Smooth muscle cell (in vitro differentiated cells): ENCODE measurements around the gene NKX2-3. TPM values are rescaled to one million over a fixed set of nuclear protein-coding genes. Genes with fewer than 3 reads are reported as not detected.

Experiments used
- DNase-seq: peaks from one replicate; lab custom pipeline; 2025; ENCODE audit not compliant: unreplicated experiment; lab: John Stamatoyannopoulos, UW
- H2AFZ ChIP-seq: fragments of 200-600 bp; sonication (generic); 2 replicates; pipeline ENCODE4 v1.6.0; 2016; ENCODE audit warnings: antibody characterized with exemption, low read depth, mild to moderate bottlenecking
- H3F3A ChIP-seq: fragments of 200-600 bp; sonication (generic); 2 replicates; pipeline ENCODE4 v1.6.0; 2017; ENCODE audit warnings: antibody characterized with exemption, low read depth
- H3K27ac ChIP-seq: fragments of 200-600 bp; sonication (generic); 2 replicates; pipeline ENCODE4 v1.5.1; 2016; ENCODE audit warnings: low read depth, mild to moderate bottlenecking
- H3K27me3 ChIP-seq: fragments of 200-600 bp; sonication (generic); 2 replicates; pipeline ENCODE4 v1.6.1; 2016; ENCODE audit warnings: low read depth, mild to moderate bottlenecking
- H3K36me3 ChIP-seq: fragments of 200-600 bp; sonication (generic); 2 replicates; pipeline ENCODE4 v1.5.1; 2016; ENCODE audit warnings: low read depth
- H3K4me1 ChIP-seq: fragments of 200-600 bp; sonication (generic); 2 replicates; pipeline ENCODE4 v1.5.1; 2016; ENCODE audit warnings: low read depth
- H3K4me2 ChIP-seq: fragments of 200-600 bp; sonication (generic); 2 replicates; pipeline ENCODE4 v1.6.0; 2016; ENCODE audit warnings: mild to moderate bottlenecking
- H3K4me3 ChIP-seq: fragments of 200-600 bp; sonication (generic); 2 replicates; pipeline ENCODE4 v1.5.1; 2016; ENCODE audit warnings: mild to moderate bottlenecking
- H3K79me2 ChIP-seq: fragments of 200-600 bp; sonication (generic); 2 replicates; pipeline ENCODE4 v1.6.0; 2016; ENCODE audit warnings: low read depth, mild to moderate bottlenecking
- H3K9ac ChIP-seq: fragments of 200-600 bp; sonication (generic); 2 replicates; pipeline ENCODE4 v1.6.0; 2016; ENCODE audit warnings: low read depth
- H3K9me3 ChIP-seq: fragments of 200-600 bp; sonication (generic); replicated peaks from 2 replicates; pipeline ENCODE4 v1.5.1; 2016; ENCODE audit warnings: low read depth
- H4K20me1 ChIP-seq: fragments of 200-600 bp; sonication (generic); 2 replicates; pipeline ENCODE4 v1.6.0; 2016; ENCODE audit warnings: low read depth
- WGBS: methylation state at CpG from one replicate; pipeline ENCODE4 v1.1.7; 2016; ENCODE audit warnings: low lambda C conversion rate; 5-methylcytosine and 5-hydroxymethylcytosine counted together
- polyA plus RNA-seq: library from polyadenylated mRNA; unstranded; fragments of >200 nt; fragmentation: Nextera tagmentation; extraction: Ambion mirVana; gene quantifications from 2 replicates; pipeline ENCODE4 v1.2.1, GENCODE V29; 2016
- total RNA-seq: library from RNA; depleted of rRNA; stranded (reverse); fragments of >200 nt; gene quantifications from 2 replicates; pipeline ENCODE4 v1.2.3, GENCODE V29; 2014
- TF ChIP-seq, protein P1 (sequence below): fragments of 200-600 bp; sonication (generic); IDR thresholded peaks from 2 replicates; pipeline ENCODE4 v1.5.1; 2017; ENCODE audit warnings: borderline replicate concordance, mild to moderate bottlenecking, antibody characterized with exemption; ENCODE audit not compliant: insufficient read depth, poor library complexity, severe bottlenecking

Gene NKX2-3
- not detected in 2 replicates for total RNA-seq
- not detected in 2 replicates for polyA plus RNA-seq

DNA sequence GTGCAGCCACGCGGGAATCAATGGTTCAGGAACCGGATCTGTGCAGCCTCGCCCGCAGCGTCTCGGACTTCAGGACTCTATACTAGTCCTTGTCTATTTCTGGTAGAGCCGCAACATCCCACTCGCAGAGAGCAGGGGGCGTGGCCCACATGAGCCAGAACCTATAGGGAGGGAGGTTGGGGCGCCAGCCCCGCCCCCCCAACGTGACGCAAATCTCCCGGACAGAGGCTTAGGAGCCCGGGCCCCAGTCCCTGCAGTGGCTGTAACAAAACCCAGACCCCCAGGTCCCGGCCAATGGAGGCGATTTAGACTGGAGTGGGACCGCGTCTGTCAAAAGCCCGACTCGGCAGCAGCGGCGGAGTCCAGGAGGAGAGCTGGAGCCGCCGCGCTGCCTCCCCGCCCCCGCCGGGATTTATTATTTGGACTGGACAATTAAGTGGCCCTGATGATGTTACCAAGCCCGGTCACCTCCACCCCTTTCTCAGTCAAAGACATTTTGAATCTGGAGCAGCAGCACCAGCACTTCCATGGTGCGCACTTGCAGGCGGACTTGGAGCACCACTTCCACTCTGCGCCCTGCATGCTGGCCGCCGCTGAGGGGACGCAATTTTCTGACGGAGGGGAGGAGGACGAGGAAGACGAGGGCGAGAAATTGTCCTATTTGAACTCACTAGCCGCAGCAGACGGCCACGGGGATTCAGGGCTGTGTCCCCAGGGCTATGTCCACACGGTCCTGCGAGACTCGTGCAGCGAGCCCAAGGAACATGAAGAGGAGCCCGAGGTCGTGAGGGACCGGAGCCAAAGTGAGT is at the start of gene NKX2-3:
TSS of gene NKX2-3 (plus strand) at position 256 of the 809 bp plus-strand sequence. CDS start at position 446, 190 bp downstream.
- Histone ChIP-seq H3K79me2 (no peaks in the 10 kb centered on the region), H3F3A (no peaks in the 10 kb centered on the region), H3K4me1 (peaks cover 25% of the 10 kb centered on the region), H2AFZ (no peak within 1 kb of the TSS), H3K9me3 (no peaks in the 10 kb centered on the region), H4K20me1 (no peaks in the 10 kb centered on the region), H3K27ac (no peak within 1 kb of the TSS), H3K9ac (no peak within 1 kb of the TSS), H3K36me3 (no peaks in the 10 kb centered on the region), H3K4me2 (peak within 1 kb of the TSS; percentile 47), H3K4me3 (peak within 1 kb of the TSS; percentile 23), H3K27me3 (peaks cover 100% of the 10 kb centered on the region)
- TF ChIP-seq, protein P1, sequence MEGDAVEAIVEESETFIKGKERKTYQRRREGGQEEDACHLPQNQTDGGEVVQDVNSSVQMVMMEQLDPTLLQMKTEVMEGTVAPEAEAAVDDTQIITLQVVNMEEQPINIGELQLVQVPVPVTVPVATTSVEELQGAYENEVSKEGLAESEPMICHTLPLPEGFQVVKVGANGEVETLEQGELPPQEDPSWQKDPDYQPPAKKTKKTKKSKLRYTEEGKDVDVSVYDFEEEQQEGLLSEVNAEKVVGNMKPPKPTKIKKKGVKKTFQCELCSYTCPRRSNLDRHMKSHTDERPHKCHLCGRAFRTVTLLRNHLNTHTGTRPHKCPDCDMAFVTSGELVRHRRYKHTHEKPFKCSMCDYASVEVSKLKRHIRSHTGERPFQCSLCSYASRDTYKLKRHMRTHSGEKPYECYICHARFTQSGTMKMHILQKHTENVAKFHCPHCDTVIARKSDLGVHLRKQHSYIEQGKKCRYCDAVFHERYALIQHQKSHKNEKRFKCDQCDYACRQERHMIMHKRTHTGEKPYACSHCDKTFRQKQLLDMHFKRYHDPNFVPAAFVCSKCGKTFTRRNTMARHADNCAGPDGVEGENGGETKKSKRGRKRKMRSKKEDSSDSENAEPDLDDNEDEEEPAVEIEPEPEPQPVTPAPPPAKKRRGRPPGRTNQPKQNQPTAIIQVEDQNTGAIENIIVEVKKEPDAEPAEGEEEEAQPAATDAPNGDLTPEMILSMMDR, result no peak
- 6% methylated on average over 51 of the region's 51 CpGs for WGBS
- no peak for DNase-seq

DNA sequence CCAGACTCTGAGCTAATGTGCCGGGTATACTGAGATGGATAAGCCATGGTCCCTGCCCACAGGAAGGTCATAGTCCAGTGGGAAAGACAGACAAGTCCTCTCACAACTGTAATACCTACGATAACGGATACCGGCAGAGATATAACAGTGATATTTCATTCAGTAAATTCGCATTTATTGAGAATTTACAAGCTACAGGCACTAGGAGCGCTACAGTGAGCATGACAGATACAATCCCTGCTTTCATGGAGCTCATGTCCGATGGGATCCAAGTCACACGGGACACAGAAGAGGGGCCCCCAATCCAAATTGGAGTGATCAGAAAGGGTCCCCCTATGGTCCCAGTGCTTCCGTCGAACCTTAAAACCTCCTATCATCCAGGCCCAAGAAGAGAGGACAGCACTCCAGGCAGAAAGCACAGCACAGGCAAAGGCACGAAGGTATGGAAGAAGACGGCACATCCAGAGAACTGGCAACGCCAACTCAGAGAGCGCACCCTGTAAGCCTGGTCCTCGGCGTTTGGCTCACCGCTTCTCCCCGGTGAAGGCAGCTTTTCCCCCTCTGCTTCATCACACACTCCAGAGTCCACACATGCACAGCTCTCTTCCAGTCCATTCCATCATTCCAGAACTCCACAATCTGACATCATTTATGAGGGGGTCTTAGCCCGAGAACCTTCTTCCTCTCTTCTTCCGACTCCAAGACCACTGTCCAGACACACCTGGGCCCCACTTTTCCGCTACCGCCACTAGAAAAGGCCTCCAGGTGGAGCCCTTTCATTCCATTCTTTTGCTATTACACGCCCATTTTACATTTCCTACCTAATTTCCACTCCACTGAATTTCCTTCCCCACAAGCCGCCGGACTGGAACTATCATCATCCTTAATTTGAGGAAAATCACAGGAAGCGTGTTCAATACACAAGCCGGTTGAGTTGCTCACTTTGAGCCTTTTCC is 47.8 kb upstream of the NKX2-3 start:
- H3K9me3 ChIP-seq, result no peaks in the 10 kb centered on the region
- H3K9ac ChIP-seq, result no peak overlapping the region
- 71% methylated on average over 27 of the region's 27 CpGs for WGBS
- H3K4me2 ChIP-seq, result no peak overlapping the region
- DNase-seq, result no peak
- TF ChIP-seq, protein P1, result no peak
- no peaks in the 10 kb centered on the region for H3K79me2 ChIP-seq
- H3K36me3 ChIP-seq, result no peaks in the 10 kb centered on the region
- H2AFZ ChIP-seq, result no peak overlapping the region
- no peak overlapping the region for H3K27ac ChIP-seq
- H4K20me1 ChIP-seq, result no peaks in the 10 kb centered on the region
- H3K4me3 ChIP-seq, result no peak overlapping the region
- H3F3A ChIP-seq, result no peaks in the 10 kb centered on the region
- no peaks in the 10 kb centered on the region for H3K4me1 ChIP-seq
- peaks cover 71% of the 10 kb centered on the region for H3K27me3 ChIP-seq

DNA sequence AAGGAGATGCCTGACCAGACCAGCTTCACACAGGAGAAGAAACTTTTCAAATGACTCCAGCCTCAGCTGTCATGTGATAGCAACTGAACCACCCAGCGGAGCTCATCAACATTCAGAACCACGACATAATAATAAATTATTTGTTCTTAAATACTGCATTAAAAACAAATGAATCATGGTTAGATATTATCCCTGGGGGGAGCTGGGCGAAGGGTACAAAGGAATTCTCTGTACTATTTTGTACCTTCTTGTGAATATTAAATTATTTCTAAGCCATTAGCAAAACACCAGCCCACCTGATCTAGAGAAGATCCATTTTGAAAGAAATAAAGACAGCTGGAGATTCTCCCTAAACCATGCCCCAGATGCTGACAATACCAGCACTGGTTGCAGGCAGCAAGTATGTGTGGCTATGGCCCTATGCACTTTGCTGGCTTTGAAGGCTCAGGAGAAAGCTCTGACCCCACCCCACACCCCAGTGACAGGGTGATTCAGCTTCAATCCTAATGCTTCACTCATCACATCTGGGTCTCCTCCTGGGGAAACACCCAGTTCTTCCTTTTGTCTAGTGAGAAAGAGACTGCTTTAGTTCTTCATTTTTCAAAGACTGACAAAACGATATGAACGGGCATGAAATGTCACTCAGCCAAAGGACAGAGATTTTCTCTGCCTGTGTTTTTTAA is 45.5 kb upstream of the NKX2-3 start:
- Histone ChIP-seq H4K20me1 (no peaks in the 10 kb centered on the region), H3K4me2 (no peak overlapping the region), H3K36me3 (no peaks in the 10 kb centered on the region), H3K9me3 (no peaks in the 10 kb centered on the region), H2AFZ (no peak overlapping the region), H3K4me1 (no peaks in the 10 kb centered on the region), H3K9ac (no peak overlapping the region), H3K27me3 (peaks cover 90% of the 10 kb centered on the region), H3K27ac (no peak overlapping the region), H3K4me3 (no peak overlapping the region), H3K79me2 (no peaks in the 10 kb centered on the region), H3F3A (no peaks in the 10 kb centered on the region)
- TF ChIP-seq, protein P1, result no peak
- DNase-seq, result no peak
- WGBS, result 83% methylated on average over 5 of the region's 5 CpGs
